HepG2 (cell line): ENCODE data around the gene EPHA2. TPM values are rescaled to one million over a fixed set of nuclear protein-coding genes. Genes with fewer than 3 reads are reported as not detected.

Experiments used
- ATAC-seq: fragments of 200-7000 bp; cut with Tn5 transposase; 3 replicates; pipeline ENCODE4 v1.9.1; 2020; ENCODE audit warnings: mild to moderate bottlenecking, moderate library complexity
- BruUV-seq: library from RNA; stranded (reverse); fragments of 400-500 nt; replicated peaks from 2 replicates; lab custom pipeline; 2021; lab: Mats Ljungman, UMichigan
- CTCF ChIA-PET: fragments of 300-600 bp; formaldehyde crosslinking; extraction: SDS; loops from one replicate; lab custom pipeline; 2021; ENCODE audit warnings: low total read pairs, inconsistent platforms, low intra/inter-chr PET ratio; lab: Yijun Ruan, JAX
- POLR2A ChIA-PET: fragments of 350-600 bp; sonication (Branson Sonifier 250); formaldehyde crosslinking; loops from one replicate; lab custom pipeline; 2020; ENCODE audit warnings: antibody characterized with exemption, inconsistent platforms; lab: Yijun Ruan, JAX
- DNase-seq: peaks from one replicate; pipeline ENCODE4 v3.0.0-alpha.2; 2015; ENCODE audit warnings: low spot score
- FAIRE-seq: peaks from 3 replicates; lab custom pipeline; 2011; peaks lifted over from hg19 to GRCh38; lab: Jason Lieb, UNC
- H2AFZ ChIP-seq: one replicate; pipeline ENCODE4 v1.6.1; 2011; ENCODE audit warnings: low read length, inconsistent platforms
- H3K27ac ChIP-seq: fragments of 300-600 bp; 3 replicates; pipeline ENCODE4 v1.8.0; 2011; ENCODE audit warnings: mixed run types, mild to moderate bottlenecking, mixed read lengths, low read length, inconsistent platforms; ENCODE audit not compliant: insufficient read depth; ENCODE audit errors: extremely low read length
- H3K27me3 ChIP-seq, 2 experiments: fragments of 200-600 bp in 1 of 2; 2 replicates in 1 of 2; 3 replicates in 1 of 2; pipeline versions ENCODE4 v1.6.0 to v1.8.0; 2011; ENCODE audit warnings: low read length in 2 of 2, mild to moderate bottlenecking in 2 of 2, moderate library complexity in 2 of 2, inconsistent platforms in 1 of 2; ENCODE audit not compliant: insufficient read depth in 2 of 2, control insufficient read depth in 1 of 2
- H3K36me3 ChIP-seq, 2 experiments: fragments of 200-600 bp in 1 of 2; replicated peaks in 1 of 2; 2 replicates in 1 of 2; 3 replicates in 1 of 2; pipeline versions ENCODE4 v1.5.1 to v1.8.0; 2011; ENCODE audit warnings: low read length in 2 of 2, inconsistent platforms in 1 of 2; ENCODE audit not compliant: insufficient read depth in 2 of 2, control insufficient read depth in 1 of 2
- H3K4me1 ChIP-seq: 2 replicates; pipeline ENCODE4 v1.5.1; 2012; ENCODE audit warnings: low read length, inconsistent platforms; ENCODE audit not compliant: insufficient read depth
- H3K4me2 ChIP-seq: 2 replicates; pipeline ENCODE4 v1.6.0; 2011; ENCODE audit warnings: low read depth, low read length, inconsistent platforms
- H3K4me3 ChIP-seq, 3 experiments: fragments of 200-600 bp in 1 of 3; sonication (generic), shearing (Covaris generic) in 1 of 3; replicated peaks in 1 of 3; 2 replicates each; pipeline ENCODE4 v1.5.1; 2011 to 2016; ENCODE audit warnings: low read length in 3 of 3, inconsistent platforms in 2 of 3, low read depth in 2 of 3, mild to moderate bottlenecking in 2 of 3, control low read depth in 1 of 3, mixed read lengths in 1 of 3; ENCODE audit not compliant: insufficient read depth in 1 of 3
- H3K79me2 ChIP-seq: one replicate; pipeline ENCODE4 v1.6.1; 2011; ENCODE audit warnings: low read length, inconsistent platforms; ENCODE audit not compliant: insufficient read depth
- H3K9ac ChIP-seq: 2 replicates; pipeline ENCODE4 v1.6.0; 2011; ENCODE audit warnings: mild to moderate bottlenecking, low read depth, low read length, inconsistent platforms; ENCODE audit not compliant: insufficient read depth
- H3K9me3 ChIP-seq: 2 replicates; pipeline ENCODE4 v1.5.1; 2012; ENCODE audit warnings: mild to moderate bottlenecking, low read length
- H4K20me1 ChIP-seq: 2 replicates; pipeline ENCODE4 v1.6.0; 2011; ENCODE audit warnings: inconsistent platforms, mild to moderate bottlenecking, low read length, moderate library complexity; ENCODE audit not compliant: insufficient read depth
- CHD4 ChIP-seq: fragments of 200-600 bp; sonication (generic); IDR thresholded peaks from 2 replicates; pipeline ENCODE4 v1.7.0; 2017; ENCODE audit warnings: mild to moderate bottlenecking, low read length, borderline replicate concordance
- CREB1 ChIP-seq, 2 experiments: fragments of 450-650 bp in 1 of 2; IDR thresholded peaks; 2 replicates each; pipeline ENCODE4 v1.6.1; 2016 to 2017; ENCODE audit warnings: control low read depth in 1 of 2, mild to moderate bottlenecking in 1 of 2, missing compliant biosample characterization in 1 of 2, missing genetic modification characterization in 1 of 2
- CTCF ChIP-seq: sonication (generic); formaldehyde crosslinking; IDR thresholded peaks from 2 replicates; pipeline ENCODE4 v1.5.0; 2020; ENCODE audit warnings: mild to moderate bottlenecking, missing genetic modification reagents, moderate library complexity
- HOXA3 ChIP-seq: sonication (generic); formaldehyde crosslinking; IDR thresholded peaks from 2 replicates; pipeline ENCODE4 v1.5.0; 2020; ENCODE audit warnings: missing genetic modification reagents
- HOXA9 ChIP-seq: sonication (generic); formaldehyde crosslinking; IDR thresholded peaks from 2 replicates; pipeline ENCODE4 v1.8.1; 2022; ENCODE audit warnings: missing genetic modification reagents, mild to moderate bottlenecking, moderate library complexity, borderline replicate concordance
- LCORL ChIP-seq, 2 experiments: fragments of 450-650 bp in 1 of 2; sonication (generic) in 1 of 2; formaldehyde crosslinking in 1 of 2; IDR thresholded peaks; 2 replicates each; pipeline versions ENCODE4 v1.5.0 to v1.6.1; 2017 to 2020; ENCODE audit warnings: antibody characterized with exemption in 1 of 2, missing genetic modification reagents in 1 of 2
- MBNL3 ChIP-seq: fragments of 250-450 bp; sonication (Bioruptor Pico); conservative IDR thresholded peaks from 2 replicates; pipeline ENCODE4 v1.8.0; 2022; ENCODE audit warnings: mild to moderate bottlenecking, inconsistent platforms
- MEF2D ChIP-seq: sonication (generic); formaldehyde crosslinking; IDR thresholded peaks from 2 replicates; pipeline ENCODE4 v1.5.1; 2020; ENCODE audit warnings: mild to moderate bottlenecking, missing genetic modification reagents
- SCMH1 ChIP-seq: sonication (generic); formaldehyde crosslinking; IDR thresholded peaks from 2 replicates; pipeline ENCODE4 v1.9.0; 2021; ENCODE audit warnings: missing genetic modification reagents, mild to moderate bottlenecking, borderline replicate concordance
- STAT5B ChIP-seq: sonication (generic); formaldehyde crosslinking; IDR thresholded peaks from 2 replicates; pipeline ENCODE4 v1.4.0; 2020; ENCODE audit warnings: missing genetic modification reagents
- ZBTB21 ChIP-seq: sonication (generic); formaldehyde crosslinking; IDR thresholded peaks from 2 replicates; pipeline ENCODE4 v1.4.0; 2020; ENCODE audit warnings: missing genetic modification reagents
- ZBTB7A ChIP-seq: sonication (generic); formaldehyde crosslinking; IDR thresholded peaks from 2 replicates; pipeline ENCODE4 v1.8.0; 2022; ENCODE audit warnings: mild to moderate bottlenecking, missing genetic modification reagents
- ZFP36 ChIP-seq: fragments of 150-350 bp; IDR thresholded peaks from 2 replicates; pipeline ENCODE4 v1.6.1; 2018; ENCODE audit warnings: borderline replicate concordance, low read length, low read depth; ENCODE audit not compliant: partially characterized antibody
- ZNF367 ChIP-seq: sonication (generic); formaldehyde crosslinking; IDR thresholded peaks from 2 replicates; pipeline ENCODE4 v1.4.0; 2020; ENCODE audit warnings: missing genetic modification reagents, borderline replicate concordance
- ZNF687 ChIP-seq: sonication (generic); formaldehyde crosslinking; IDR thresholded peaks from 2 replicates; pipeline ENCODE4 v1.5.1; 2020; ENCODE audit warnings: mild to moderate bottlenecking, missing genetic modification reagents, moderate library complexity
- ZNF709 ChIP-seq: sonication (generic); formaldehyde crosslinking; IDR thresholded peaks from 2 replicates; pipeline ENCODE4 v1.5.0; 2020; ENCODE audit warnings: mild to moderate bottlenecking, missing genetic modification reagents
- WGBS: methylation state at CpG from one replicate; pipeline ENCODE4 v1.1.6; 2017; ENCODE audit warnings: low lambda C conversion rate; 5-methylcytosine and 5-hydroxymethylcytosine counted together
- in situ Hi-C: cut with HindIII; loops from 2 replicates; pipeline ENCODE4 v1.10.0; 2017; ENCODE audit warnings: low pct_unique_long_range_greater_than_20kb; ENCODE audit not compliant: extremely low pct_ligation_motif_present
- intact Hi-C: fragments of 100-400 bp; cut with micrococcal nuclease; formaldehyde crosslinking; loops from one replicate; pipeline ENCODE4 v1.10.0; 2022; ENCODE audit not compliant: unreplicated experiment
- polyA plus RNA-seq, 8 experiments: library from polyadenylated mRNA; depleted of rRNA in 3 of 8; stranded (reverse) in 7 of 8; unstranded in 1 of 8; fragments of >200 nt; fragmentation: Illumina TruSeq in 4 of 8; extraction: Trizol in 4 of 8; gene quantifications; 2 replicates each; pipeline versions ENCODE4 v1.2.1 to v1.2.3, GENCODE V29; 2011 to 2016; ENCODE audit warnings: low read depth in 4 of 8, missing spikeins in 1 of 8, mixed read lengths in 1 of 8; ENCODE audit not compliant: insufficient read depth in 1 of 8
- total RNA-seq, 5 experiments: library from RNA; depleted of rRNA; stranded (reverse); fragments of >200 nt; fragmentation: Illumina TruSeq; extraction: Trizol; gene quantifications; 2 replicates each; pipeline ENCODE4 v1.2.3, GENCODE V29; 2016; ENCODE audit warnings: low read depth in 1 of 5

EPHA2 gene
- total and polyA plus RNA-seq, 2 of the 13 experiments (the other 11 are each of a cell fraction or from before 2014, with no cell fraction given): 33.6 to 53.6 TPM

- TF ChIP-seq CHD4 (peak; percentile 32; the same call in 1 of the 2 replicates), ZFP36 (peak; percentile 55), HOXA9 (CRISPR knock-in tag) (no peak)
These were observed 39.2 kb downstream of the EPHA2 start (continued) for GRCh38 chr1:16116625-16117024.

GRCh38 chr1:16116002-16116401 is 39.9 kb downstream of the EPHA2 start:
- POLR2A ChIA-PET: no interaction called here
- no TSS peak for BruUV-seq
- no peak for TF ChIP-seq MBNL3 (CRISPR knock-in tag)
- 0 out of 2 replicates have a peak, but pooled peaks have one; percentile 8 for TF ChIP-seq CTCF (CRISPR knock-in tag)
- TF ChIP-seq SCMH1: no peak
- 0 out of 2 replicates have a peak, but pooled peaks have one; percentile 47 for TF ChIP-seq CREB1 (IDR thresholded peaks at IDR 0.05)
- no peak for TF ChIP-seq CREB1 (CRISPR knock-in tag; IDR thresholded peaks at IDR 0.05)
- TF ChIP-seq MEF2D (CRISPR knock-in tag): no peak
- TF ChIP-seq ZBTB21: 0 out of 2 replicates have a peak, but pooled peaks have one; percentile 52
- no peak for TF ChIP-seq ZNF367
- 0 out of 2 replicates have a peak, but pooled peaks have one; percentile 38 for TF ChIP-seq ZBTB7A (CRISPR knock-in tag)
- TF ChIP-seq LCORL (IDR thresholded peaks at IDR 0.05): no peak
- 0 out of 2 replicates have a peak, but pooled peaks have one; percentile 20 for TF ChIP-seq LCORL (CRISPR knock-in tag; IDR thresholded peaks at IDR 0.05)
- no peak for TF ChIP-seq ZNF709 (CRISPR knock-in tag)
- TF ChIP-seq HOXA3: peak; percentile 30; the same call in 1 of the 2 replicates
- peak; percentile 45 for TF ChIP-seq ZNF687 (CRISPR knock-in tag)
- no peak for TF ChIP-seq STAT5B (CRISPR knock-in tag)

More at GRCh38 chr1:16116002-16116401, 39.9 kb downstream of the EPHA2 start:
- Histone ChIP-seq H3K36me3 (no peaks in the 10 kb centered on the region), H3K79me2 (no peaks in the 10 kb centered on the region), H3K4me2 (peak overlapping the region; percentile 58), H3K4me3 (peak overlapping the region; percentile 15 to 62 (median 31); a peak in 2 of 6 replicates), H3K9ac (no peak overlapping the region), H3K9me3 (no peaks in the 10 kb centered on the region), H4K20me1 (no peaks in the 10 kb centered on the region; the same call in 1 of the 2 replicates), H3K4me1 (peaks cover 94% of the 10 kb centered on the region), H3K27me3 (peaks cover 3% of the 10 kb centered on the region in 2 experiments; a peak in 2 of 5 replicates), H2AFZ (no peak overlapping the region), H3K27ac (no peak overlapping the region)
- FAIRE-seq (no peak), DNase-seq (no peak), ATAC-seq (no peak)
- intact Hi-C loops (no loop called here), in situ Hi-C loops (loop anchor here (5.0 kb wide), 1 partner anchor 34 kb away; no protein-coding TSS in a partner anchor)
- CTCF ChIA-PET: no interaction called here
- 6% methylated on average over 10 of the region's 16 CpGs for WGBS
